ENCODE measurements around the gene SMIM12.
"Not testable (repeated sequence)": the region's sequence is repeated elsewhere in the genome, so short reads cannot be mapped to it uniquely, and the experiment has no call there.

The SMIM12 gene

DNA sequence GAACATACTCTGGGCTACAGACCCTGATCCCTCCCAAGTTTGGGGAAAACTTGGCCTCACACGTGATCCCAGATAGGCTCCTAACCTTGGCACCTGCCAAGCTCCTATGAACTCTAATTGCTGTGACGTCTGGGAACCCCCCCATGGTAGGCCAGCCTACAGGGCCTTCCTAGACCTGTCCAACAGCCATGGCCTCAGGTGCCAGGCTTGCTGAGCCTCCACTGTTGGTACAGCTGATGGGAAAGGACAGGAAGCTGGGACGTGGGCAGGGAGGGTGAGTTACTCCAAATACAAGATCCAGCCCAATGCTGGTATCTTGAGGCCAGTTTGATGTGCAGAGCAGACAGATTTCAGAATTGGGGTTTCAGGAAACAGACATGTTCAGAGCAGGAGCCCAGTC, 19.1 kb downstream of the SMIM12 start:
- H3K4me3 ChIP-seq (ENCODE audit: low read length) = no peak overlapping the region
- no peak overlapping the region for H3K9ac ChIP-seq (ENCODE audit: low read depth, low read length)
- H3K4me1 ChIP-seq (ENCODE audit: control insufficient read depth, insufficient read depth, low read length) = no peaks in the 10 kb centered on the region
- H3K36me3 ChIP-seq (ENCODE audit: insufficient read depth, low read length) = no peaks in the 10 kb centered on the region
- no peaks in the 10 kb centered on the region for H3K9me3 ChIP-seq (replicated peaks; ENCODE audit: low read length)
- no peaks in the 10 kb centered on the region for H3K27me3 ChIP-seq (ENCODE audit: control insufficient read depth, insufficient read depth, low read length)
- no peak overlapping the region for H3K4me2 ChIP-seq (ENCODE audit: low read length)

DNA sequence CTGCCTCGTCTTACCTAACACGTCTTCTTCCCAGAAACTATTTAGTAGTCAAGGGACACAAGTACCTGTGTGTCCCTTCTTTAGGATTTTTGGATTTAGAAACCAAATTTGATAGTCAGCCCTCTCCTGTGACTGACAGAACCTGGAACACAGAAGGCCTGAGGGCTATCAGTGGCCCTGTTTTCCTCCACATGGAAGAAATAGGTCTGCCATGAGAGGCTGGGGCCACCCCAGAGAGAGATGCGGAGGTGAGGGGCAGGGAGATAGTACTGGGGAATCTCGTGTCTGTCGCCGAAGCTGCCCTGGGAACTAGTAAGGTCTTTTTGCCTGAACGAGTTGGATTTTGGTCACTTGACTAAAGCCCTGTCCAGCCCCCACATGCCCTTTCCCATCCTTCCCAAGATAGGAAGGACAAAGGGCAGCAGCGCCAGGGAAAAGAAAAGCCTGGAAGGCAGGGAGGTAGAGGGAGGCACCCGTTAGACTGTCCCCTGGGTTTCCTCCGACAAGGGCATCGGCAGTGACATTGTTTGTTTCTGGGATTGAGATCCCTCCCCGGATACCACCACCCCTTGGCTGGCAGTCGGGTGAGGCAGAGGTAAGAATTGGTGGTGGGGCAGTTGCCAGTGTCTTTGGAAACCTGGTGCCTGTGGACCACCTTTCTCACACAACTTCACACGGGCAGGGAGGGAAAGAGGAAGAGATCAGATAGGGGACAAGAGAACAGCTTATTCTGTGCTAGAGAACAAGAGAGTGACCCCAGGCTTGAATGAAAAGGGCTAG, 19.8 kb downstream of the SMIM12 start:
- Histone ChIP-seq H3K4me3 (ENCODE audit: low read length) (no peak overlapping the region), H3K9ac (ENCODE audit: low read depth, low read length) (no peak overlapping the region), H3K9me3 (replicated peaks; ENCODE audit: low read length) (no peaks in the 10 kb centered on the region), H3K4me1 (ENCODE audit: control insufficient read depth, insufficient read depth, low read length) (no peaks in the 10 kb centered on the region), H3K4me2 (ENCODE audit: low read length) (no peak overlapping the region), H3K36me3 (ENCODE audit: insufficient read depth, low read length) (no peaks in the 10 kb centered on the region), H3K27me3 (ENCODE audit: control insufficient read depth, insufficient read depth, low read length) (no peaks in the 10 kb centered on the region)

DNA sequence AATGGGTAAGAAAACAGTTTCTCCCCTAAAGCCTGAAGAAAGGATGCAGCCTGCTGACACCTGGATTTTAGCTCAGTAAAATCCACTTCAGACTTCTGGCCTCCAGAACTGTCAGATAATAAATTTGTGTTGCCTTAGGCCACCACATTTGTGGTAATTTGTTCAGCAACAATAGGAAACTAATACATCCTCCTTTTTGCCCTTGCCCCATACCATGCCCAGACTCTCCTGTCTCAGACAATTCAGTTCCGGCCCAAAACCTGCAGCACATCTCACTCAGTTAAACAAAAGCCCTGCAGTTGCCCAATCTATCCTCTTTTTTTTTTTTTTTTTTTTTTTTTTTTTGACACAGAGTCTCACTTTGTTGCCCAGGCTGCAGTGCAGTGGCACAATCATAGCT, 25.8 kb downstream of the SMIM12 start:
- H3K4me2 ChIP-seq (ENCODE audit: low read length) = no peak overlapping the region
- no peak overlapping the region for H3K9ac ChIP-seq (ENCODE audit: low read depth, low read length)
- no peaks in the 10 kb centered on the region for H3K27me3 ChIP-seq (ENCODE audit: control insufficient read depth, insufficient read depth, low read length)
- no peaks in the 10 kb centered on the region for H3K9me3 ChIP-seq (replicated peaks; ENCODE audit: low read length)
- no peaks in the 10 kb centered on the region for H3K36me3 ChIP-seq (ENCODE audit: insufficient read depth, low read length)
- H3K4me1 ChIP-seq (ENCODE audit: control insufficient read depth, insufficient read depth, low read length) = no peaks in the 10 kb centered on the region
- no peak overlapping the region for H3K4me3 ChIP-seq (ENCODE audit: low read length)

DNA sequence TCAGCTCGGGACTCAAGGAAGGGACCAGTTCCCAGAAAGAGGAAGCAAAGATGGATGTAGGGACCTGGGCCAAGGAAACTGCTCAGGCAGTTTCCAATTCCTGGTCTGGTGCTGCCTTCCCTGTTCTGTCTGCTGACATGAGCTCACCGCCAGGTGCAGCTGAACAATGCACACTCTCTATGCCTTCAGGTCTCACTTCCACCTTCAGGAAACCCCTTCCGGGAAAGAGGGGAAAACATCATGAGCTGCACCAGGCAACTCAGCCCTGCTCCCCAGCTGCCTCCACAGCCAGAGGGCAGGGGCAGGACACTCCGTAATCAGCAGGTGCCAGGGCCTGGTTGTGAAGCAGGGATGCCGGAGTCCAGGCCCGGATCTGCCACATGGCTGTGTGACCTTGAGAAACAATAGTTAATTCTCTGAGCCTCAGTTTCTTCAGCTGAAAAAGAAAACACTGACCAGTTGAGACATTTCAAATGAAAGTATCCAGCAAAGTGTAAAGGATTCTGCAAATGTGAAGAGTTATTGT, 27.8 kb downstream of the SMIM12 start:
- Histone ChIP-seq H3K4me1 (ENCODE audit: control insufficient read depth, insufficient read depth, low read length) (no peaks in the 10 kb centered on the region), H3K4me3 (ENCODE audit: low read length) (no peak overlapping the region), H3K9ac (ENCODE audit: low read depth, low read length) (no peak overlapping the region), H3K27me3 (ENCODE audit: control insufficient read depth, insufficient read depth, low read length) (no peaks in the 10 kb centered on the region), H3K9me3 (replicated peaks; ENCODE audit: low read length) (no peaks in the 10 kb centered on the region), H3K36me3 (ENCODE audit: insufficient read depth, low read length) (no peaks in the 10 kb centered on the region), H3K4me2 (ENCODE audit: low read length) (no peak overlapping the region)

DNA sequence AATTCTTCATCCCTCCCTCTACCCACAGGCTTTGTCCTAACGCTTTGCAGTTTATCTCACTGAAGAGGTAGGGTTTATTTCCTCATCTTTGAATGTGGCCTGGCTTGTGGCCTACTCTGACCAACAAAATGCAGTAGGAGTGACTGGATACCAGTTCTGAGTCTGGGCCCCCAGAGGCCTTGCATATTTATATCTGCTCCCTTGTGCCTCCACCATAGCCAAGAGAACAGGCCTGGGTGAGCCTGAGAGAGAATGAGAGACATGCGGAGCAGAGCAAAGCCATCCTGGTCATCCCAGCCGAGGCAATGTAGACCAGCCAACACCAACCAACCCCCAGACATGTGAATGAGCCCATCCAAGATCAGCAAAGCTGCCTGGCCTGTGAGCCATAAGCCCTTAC, 30.3 kb downstream of the SMIM12 start:
- no peaks in the 10 kb centered on the region for H3K27me3 ChIP-seq (ENCODE audit: control insufficient read depth, insufficient read depth, low read length)
- H3K36me3 ChIP-seq (ENCODE audit: insufficient read depth, low read length) = no peaks in the 10 kb centered on the region
- H3K9ac ChIP-seq (ENCODE audit: low read depth, low read length) = no peak overlapping the region
- no peak overlapping the region for H3K4me3 ChIP-seq (ENCODE audit: low read length)
- H3K9me3 ChIP-seq (replicated peaks; ENCODE audit: low read length) = no peaks in the 10 kb centered on the region
- no peaks in the 10 kb centered on the region for H3K4me1 ChIP-seq (ENCODE audit: control insufficient read depth, insufficient read depth, low read length)
- H3K4me2 ChIP-seq (ENCODE audit: low read length) = no peak overlapping the region

DNA sequence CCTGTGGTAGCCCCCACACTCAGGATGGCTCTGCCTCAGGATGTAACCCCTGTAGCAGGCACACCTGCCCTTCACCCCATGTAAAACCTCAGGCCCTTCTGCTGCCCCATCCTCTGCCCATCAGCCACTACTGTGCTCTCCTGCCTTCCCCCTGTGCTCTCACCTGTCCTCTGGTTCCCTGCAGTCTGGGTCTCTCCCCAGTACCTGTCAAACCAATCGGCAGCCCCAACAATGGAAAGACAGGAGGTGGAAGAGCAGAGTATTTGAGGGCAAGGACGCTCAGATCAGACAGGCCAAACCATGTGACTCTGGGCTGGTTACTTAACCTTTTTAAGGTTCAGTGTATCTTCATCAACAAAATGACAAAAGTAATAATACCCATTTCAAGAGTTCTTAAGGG, 30.9 kb downstream of the SMIM12 start:
- Histone ChIP-seq H3K4me1 (ENCODE audit: control insufficient read depth, insufficient read depth, low read length) (no peaks in the 10 kb centered on the region), H3K4me3 (ENCODE audit: low read length) (no peak overlapping the region), H3K9ac (ENCODE audit: low read depth, low read length) (no peak overlapping the region), H3K4me2 (ENCODE audit: low read length) (no peak overlapping the region), H3K36me3 (ENCODE audit: insufficient read depth, low read length) (no peaks in the 10 kb centered on the region), H3K9me3 (replicated peaks; ENCODE audit: low read length) (no peaks in the 10 kb centered on the region), H3K27me3 (ENCODE audit: control insufficient read depth, insufficient read depth, low read length) (no peaks in the 10 kb centered on the region)

DNA sequence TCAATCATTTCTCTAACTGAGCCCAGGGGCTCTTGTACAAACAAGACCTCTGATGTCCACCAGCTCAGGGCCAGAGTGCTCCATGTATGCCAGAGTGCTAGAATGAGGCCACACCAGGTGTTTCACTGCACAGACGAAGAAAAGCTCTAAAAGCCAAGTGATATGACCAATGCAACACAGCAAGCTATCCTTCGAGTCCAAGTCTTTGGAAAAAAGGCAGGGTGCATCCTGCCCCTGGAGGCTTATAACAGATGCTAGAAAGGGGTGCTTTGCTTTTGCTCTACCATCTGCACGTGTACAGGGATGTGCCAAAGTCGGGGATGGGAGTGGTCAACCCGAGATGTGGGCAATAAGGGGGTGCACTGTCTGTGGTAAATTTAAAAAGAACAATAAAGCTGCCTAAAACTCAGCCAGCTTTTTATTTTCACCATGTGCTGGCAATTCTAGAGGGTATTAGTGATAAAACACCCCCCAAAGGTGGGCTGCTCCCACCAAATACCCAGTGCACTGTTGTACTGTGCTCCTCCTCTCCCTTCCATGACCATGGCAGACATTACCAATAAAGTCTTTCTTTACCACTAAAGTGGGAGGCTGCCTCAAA, 32.1 kb downstream of the SMIM12 start:
- H3K4me1 ChIP-seq (ENCODE audit: control insufficient read depth, insufficient read depth, low read length) = no peaks in the 10 kb centered on the region
- H3K4me3 ChIP-seq (ENCODE audit: low read length) = no peak overlapping the region
- no peaks in the 10 kb centered on the region for H3K27me3 ChIP-seq (ENCODE audit: control insufficient read depth, insufficient read depth, low read length)
- no peaks in the 10 kb centered on the region for H3K36me3 ChIP-seq (ENCODE audit: insufficient read depth, low read length)
- no peak overlapping the region for H3K9ac ChIP-seq (ENCODE audit: low read depth, low read length)
- no peak overlapping the region for H3K4me2 ChIP-seq (ENCODE audit: low read length)
- no peaks in the 10 kb centered on the region for H3K9me3 ChIP-seq (replicated peaks; ENCODE audit: low read length)

DNA sequence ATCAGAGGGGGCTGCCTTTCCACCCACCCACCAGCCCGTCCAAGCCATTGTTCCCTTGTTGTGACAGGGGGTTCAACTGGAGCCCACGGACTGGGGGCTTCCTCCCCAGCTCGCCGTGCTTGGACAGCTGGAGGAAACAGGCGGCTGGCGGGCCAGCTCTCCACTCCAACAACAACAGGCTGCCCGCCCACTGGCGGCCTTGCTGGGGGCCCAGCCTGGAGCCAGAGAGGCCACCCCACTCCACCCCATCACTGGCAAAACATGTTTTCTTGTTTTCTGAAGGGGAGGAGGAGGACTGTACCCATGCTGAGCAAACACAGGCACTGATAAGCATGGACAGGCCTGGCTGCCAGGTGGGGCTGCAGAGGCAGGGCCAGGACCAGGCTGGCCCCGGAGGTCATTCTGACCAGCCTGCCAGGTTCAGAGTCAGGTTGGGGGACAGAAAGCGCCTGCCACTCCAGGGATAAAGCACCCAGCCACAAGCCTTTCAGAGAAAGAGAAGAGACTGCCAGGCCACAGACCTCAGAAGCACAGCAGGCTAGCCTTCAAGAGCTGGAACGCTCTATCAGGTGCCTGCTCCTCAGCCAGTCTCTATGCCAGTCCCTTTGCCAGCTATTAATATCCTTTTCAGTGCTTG, 34.0 kb downstream of the SMIM12 start:
- H3K9me3 ChIP-seq (replicated peaks; ENCODE audit: low read length) = no peaks in the 10 kb centered on the region
- no peaks in the 10 kb centered on the region for H3K27me3 ChIP-seq (ENCODE audit: control insufficient read depth, insufficient read depth, low read length)
- no peak overlapping the region for H3K9ac ChIP-seq (ENCODE audit: low read depth, low read length)
- no peak overlapping the region for H3K4me3 ChIP-seq (ENCODE audit: low read length)
- H3K4me2 ChIP-seq (ENCODE audit: low read length) = no peak overlapping the region
- no peaks in the 10 kb centered on the region for H3K4me1 ChIP-seq (ENCODE audit: control insufficient read depth, insufficient read depth, low read length)
- H3K36me3 ChIP-seq (ENCODE audit: insufficient read depth, low read length) = no peaks in the 10 kb centered on the region

DNA sequence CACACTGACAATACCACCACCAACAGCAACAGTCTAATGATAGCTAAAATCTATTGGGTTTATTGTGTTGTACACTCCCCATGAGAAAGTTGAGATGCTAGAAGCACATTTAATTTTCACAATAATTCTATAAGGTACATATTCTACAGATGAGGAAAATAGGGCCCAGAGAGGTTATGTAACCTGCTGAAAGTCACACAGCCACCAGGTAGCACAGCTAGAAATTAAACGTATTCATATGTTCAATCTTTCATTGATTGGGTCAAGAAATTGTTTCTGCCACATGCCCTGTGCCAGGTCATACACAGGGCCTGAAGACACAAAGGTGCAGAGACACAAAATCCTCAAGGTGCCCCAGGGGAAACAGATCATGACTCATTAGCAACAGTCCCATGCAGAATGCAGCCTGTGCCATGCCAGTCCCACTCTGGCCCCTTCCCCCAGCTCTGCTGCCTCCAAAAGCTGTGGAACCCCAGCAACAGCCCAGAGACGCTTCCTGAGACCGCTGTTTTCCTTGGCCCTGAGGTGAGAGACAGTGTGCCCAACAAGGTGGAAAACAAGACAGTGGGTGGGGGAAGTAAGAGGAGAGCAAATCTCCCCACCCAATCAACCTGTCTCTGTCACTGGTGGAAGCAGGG, 34.6 kb downstream of the SMIM12 start:
- Histone ChIP-seq H3K9me3 (replicated peaks; ENCODE audit: low read length) (no peaks in the 10 kb centered on the region), H3K27me3 (ENCODE audit: control insufficient read depth, insufficient read depth, low read length) (no peaks in the 10 kb centered on the region), H3K36me3 (ENCODE audit: insufficient read depth, low read length) (no peaks in the 10 kb centered on the region), H3K4me1 (ENCODE audit: control insufficient read depth, insufficient read depth, low read length) (no peaks in the 10 kb centered on the region), H3K4me2 (ENCODE audit: low read length) (no peak overlapping the region), H3K4me3 (ENCODE audit: low read length) (no peak overlapping the region), H3K9ac (ENCODE audit: low read depth, low read length) (no peak overlapping the region)

DNA sequence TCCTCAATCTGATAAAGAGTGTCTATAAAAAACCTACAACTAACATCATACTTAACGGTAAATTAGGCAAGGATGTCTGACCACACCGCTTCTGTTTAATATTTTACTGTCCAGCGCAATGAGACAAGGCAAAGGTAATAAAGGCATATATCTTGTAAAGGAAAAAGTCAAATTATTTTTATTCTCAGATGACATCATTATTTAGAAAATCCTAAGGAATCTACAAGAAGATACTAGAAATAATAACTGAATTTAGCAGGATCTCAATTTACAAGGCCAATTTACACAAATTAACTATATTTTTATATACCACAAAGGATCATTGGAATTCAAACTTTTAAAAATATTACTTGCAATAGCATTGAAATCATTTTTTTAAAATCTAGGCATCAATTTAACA, 37.3 kb downstream of the SMIM12 start:
- H3K36me3 ChIP-seq (ENCODE audit: insufficient read depth, low read length) = no peaks in the 10 kb centered on the region
- H3K4me3 ChIP-seq (ENCODE audit: low read length) = no peak overlapping the region
- no peaks in the 10 kb centered on the region for H3K9me3 ChIP-seq (replicated peaks; ENCODE audit: low read length)
- no peaks in the 10 kb centered on the region for H3K27me3 ChIP-seq (ENCODE audit: control insufficient read depth, insufficient read depth, low read length)
- H3K9ac ChIP-seq (ENCODE audit: low read depth, low read length) = no peak overlapping the region
- no peak overlapping the region for H3K4me2 ChIP-seq (ENCODE audit: low read length)
- H3K4me1 ChIP-seq (ENCODE audit: control insufficient read depth, insufficient read depth, low read length) = no peaks in the 10 kb centered on the region

DNA sequence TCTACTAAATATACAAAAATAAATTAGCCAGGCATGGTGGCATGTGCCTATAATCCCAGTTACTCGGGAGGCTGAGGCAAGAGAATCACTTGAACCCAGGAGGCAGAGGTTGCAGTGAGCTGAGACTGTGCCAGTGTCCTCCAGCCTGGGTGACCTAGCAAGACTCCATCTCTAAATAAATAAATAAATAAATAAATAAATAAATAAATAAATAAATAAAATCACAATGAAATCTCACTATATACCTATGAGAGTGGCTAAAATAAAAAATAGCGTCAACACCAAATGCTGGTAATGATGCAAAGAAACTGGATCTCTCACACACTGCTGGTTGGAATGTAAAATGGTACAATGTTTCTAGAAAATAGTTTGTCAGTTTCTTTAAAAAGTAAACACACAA, 40.7 kb downstream of the SMIM12 start:
- H3K4me1 ChIP-seq (ENCODE audit: control insufficient read depth, insufficient read depth, low read length); H3K9ac ChIP-seq (ENCODE audit: low read depth, low read length); H3K27me3 ChIP-seq (ENCODE audit: control insufficient read depth, insufficient read depth, low read length); H3K4me3 ChIP-seq (ENCODE audit: low read length); H3K9me3 ChIP-seq (replicated peaks; ENCODE audit: low read length); H3K36me3 ChIP-seq (ENCODE audit: insufficient read depth, low read length); H3K4me2 ChIP-seq (ENCODE audit: low read length): not testable (repeated sequence)
